IPS-15b (cell line): ENCODE data around the gene RNF11.
"Not testable (repeated sequence)": the region's sequence is repeated elsewhere in the genome, so short reads cannot be mapped to it uniquely, and the experiment has no call there.

Experiments
- H3K27me3 ChIP-seq: one replicate; pipeline ENCODE4 v1.6.1; 2013; ENCODE audit warnings: low read length; ENCODE audit not compliant: control insufficient read depth, insufficient read depth
- H3K36me3 ChIP-seq: one replicate; pipeline ENCODE4 v1.6.1; 2013; ENCODE audit warnings: low read length; ENCODE audit not compliant: control insufficient read depth, insufficient read depth
- H3K4me1 ChIP-seq: one replicate; pipeline ENCODE4 v1.6.1; 2013; ENCODE audit warnings: mild to moderate bottlenecking, low read length; ENCODE audit not compliant: control insufficient read depth, insufficient read depth
- H3K4me3 ChIP-seq: one replicate; pipeline ENCODE4 v1.5.1; 2013; ENCODE audit warnings: low read depth, low read length
- H3K9ac ChIP-seq: one replicate; pipeline ENCODE4 v1.6.1; 2013; ENCODE audit warnings: low read depth, mild to moderate bottlenecking, low read length
- H3K9me3 ChIP-seq: one replicate; pipeline ENCODE4 v1.6.1; 2013; ENCODE audit warnings: mild to moderate bottlenecking, low read length; ENCODE audit not compliant: control insufficient read depth, insufficient read depth

The RNF11 gene

GRCh38 chr1:51231120-51231519 lies 5.0 kb upstream of the RNF11 start:
- Histone ChIP-seq H3K4me3 (no peak overlapping the region), H3K4me1 (peaks cover 8% of the 10 kb centered on the region), H3K27me3 (peaks cover 11% of the 10 kb centered on the region), H3K36me3 (no peaks in the 10 kb centered on the region), H3K9ac (no peak overlapping the region), H3K9me3 (no peaks in the 10 kb centered on the region)

- Histone ChIP-seq H3K9me3 (no peaks in the 10 kb centered on the region), H3K36me3 (peaks cover 4% of the 10 kb centered on the region), H3K27me3 (peaks cover 11% of the 10 kb centered on the region), H3K4me1 (peaks cover 8% of the 10 kb centered on the region), H3K9ac (no peak overlapping the region), H3K4me3 (no peak overlapping the region)
Observed at GRCh38 chr1:51231896-51232295, 4.2 kb upstream of the RNF11 start.

- not testable (repeated sequence) for H3K4me3 ChIP-seq
- H3K4me1 ChIP-seq: peaks cover 11% of the 10 kb centered on the region
Observed at GRCh38 chr1:51234236-51234635, 1.8 kb upstream of the RNF11 start.

GRCh38 chr1:51234721-51235425 lies 1.2 kb upstream of the RNF11 start:
- Histone ChIP-seq H3K4me1 (peaks cover 11% of the 10 kb centered on the region), H3K27me3 (peaks cover 11% of the 10 kb centered on the region), H3K4me3 (no peak overlapping the region), H3K9me3 (no peaks in the 10 kb centered on the region), H3K36me3 (peaks cover 4% of the 10 kb centered on the region), H3K9ac (no peak overlapping the region)

More at GRCh38 chr1:51234236-51234635, 1.8 kb upstream of the RNF11 start:
- not testable (repeated sequence) for H3K9ac ChIP-seq, H3K36me3 ChIP-seq, H3K9me3 ChIP-seq
- H3K27me3 ChIP-seq: peaks cover 11% of the 10 kb centered on the region

GRCh38 chr1:51236531-51237350 lies 668 bp downstream of the RNF11 start:
- no peaks in the 10 kb centered on the region for H3K9me3 ChIP-seq
- peaks cover 4% of the 10 kb centered on the region for H3K36me3 ChIP-seq
- peak overlapping the region; percentile 94 for H3K9ac ChIP-seq
- H3K27me3 ChIP-seq: peaks cover 11% of the 10 kb centered on the region
- peak overlapping the region; percentile 94 for H3K4me3 ChIP-seq
- peaks cover 16% of the 10 kb centered on the region for H3K4me1 ChIP-seq

- Histone ChIP-seq H3K27me3 (peaks cover 11% of the 10 kb centered on the region), H3K4me1 (peaks cover 16% of the 10 kb centered on the region), H3K9me3 (no peaks in the 10 kb centered on the region), H3K4me3 (peak overlapping the region; percentile 94), H3K9ac (peak overlapping the region; percentile 94), H3K36me3 (peaks cover 4% of the 10 kb centered on the region)
Observed at GRCh38 chr1:51237351-51238033, 1.4 kb downstream of the RNF11 start.

GRCh38 chr1:51238034-51238403 lies 1.9 kb downstream of the RNF11 start:
- peaks cover 11% of the 10 kb centered on the region for H3K27me3 ChIP-seq
- no peaks in the 10 kb centered on the region for H3K9me3 ChIP-seq
- H3K4me1 ChIP-seq: peaks cover 16% of the 10 kb centered on the region
- no peak overlapping the region for H3K9ac ChIP-seq
- H3K4me3 ChIP-seq: peak overlapping the region; percentile 94
- H3K36me3 ChIP-seq: peaks cover 4% of the 10 kb centered on the region

GRCh38 chr1:51240084-51240483 lies 4.0 kb downstream of the RNF11 start:
- Histone ChIP-seq H3K4me3 (no peak overlapping the region), H3K4me1 (peaks cover 13% of the 10 kb centered on the region), H3K9me3 (no peaks in the 10 kb centered on the region), H3K27me3 (peaks cover 6% of the 10 kb centered on the region), H3K9ac (no peak overlapping the region), H3K36me3 (peaks cover 4% of the 10 kb centered on the region)

GRCh38 chr1:51241119-51241518 lies 5.0 kb downstream of the RNF11 start:
- H3K4me1 ChIP-seq: peaks cover 8% of the 10 kb centered on the region
- H3K9ac ChIP-seq: no peak overlapping the region
- H3K27me3 ChIP-seq: no peaks in the 10 kb centered on the region
- peaks cover 4% of the 10 kb centered on the region for H3K36me3 ChIP-seq
- no peaks in the 10 kb centered on the region for H3K9me3 ChIP-seq
- no peak overlapping the region for H3K4me3 ChIP-seq

GRCh38 chr1:51242546-51242945 lies 6.5 kb downstream of the RNF11 start:
- H3K36me3 ChIP-seq: no peaks in the 10 kb centered on the region
- no peaks in the 10 kb centered on the region for H3K27me3 ChIP-seq
- H3K4me3 ChIP-seq: no peak overlapping the region
- H3K9me3 ChIP-seq: no peaks in the 10 kb centered on the region
- H3K9ac ChIP-seq: no peak overlapping the region
- peaks cover 8% of the 10 kb centered on the region for H3K4me1 ChIP-seq

GRCh38 chr1:51247022-51247421 lies 10.9 kb downstream of the RNF11 start:
- Histone ChIP-seq H3K36me3 (no peaks in the 10 kb centered on the region), H3K27me3 (no peaks in the 10 kb centered on the region), H3K9me3 (no peaks in the 10 kb centered on the region), H3K9ac (no peak overlapping the region), H3K4me3 (no peak overlapping the region), H3K4me1 (no peaks in the 10 kb centered on the region)
